ENCODE results near the gene UBB. TPM values are rescaled to one million over a fixed set of nuclear protein-coding genes. Genes with fewer than 3 reads are reported as not detected.

Gene UBB
- total RNA-seq, 1 experiment from 2014 or later: 1,654 TPM

GRCh38 chr17:16415031-16415924 lies 34.4 kb downstream of the UBB start, which contains the start of gene TRPV2:
TSS of gene TRPV2 (plus strand) at chr17:16415571. CDS start at chr17:16417669, 2,098 bp downstream.
- POLR2A ChIA-PET: interaction anchor here (0.6 to 1.0 kb wide), 3 partner anchors 21 to 34 kb away, joined by 3 to 8 read pairs (median 3); partner anchors contain the start of gene UBB
- TF ChIP-seq TCF7L2 (IDR thresholded peaks at IDR 0.05; ENCODE audit: low read depth, low read length) (no peak), REST (IDR thresholded peaks at IDR 0.05; ENCODE audit: insufficient read depth in 1 of 2, low read depth in 2 of 2, low read length in 1 of 2) (no peak), SIN3A (IDR thresholded peaks at IDR 0.05; ENCODE audit: borderline replicate concordance, insufficient read depth, low read depth, low read length) (peak; percentile 61; the same call in 1 of the 2 replicates), POLR2AphosphoS5 (IDR thresholded peaks at IDR 0.05; ENCODE audit: low read depth, low read length) (no peak)
- TF ChIP-seq, protein P1, sequence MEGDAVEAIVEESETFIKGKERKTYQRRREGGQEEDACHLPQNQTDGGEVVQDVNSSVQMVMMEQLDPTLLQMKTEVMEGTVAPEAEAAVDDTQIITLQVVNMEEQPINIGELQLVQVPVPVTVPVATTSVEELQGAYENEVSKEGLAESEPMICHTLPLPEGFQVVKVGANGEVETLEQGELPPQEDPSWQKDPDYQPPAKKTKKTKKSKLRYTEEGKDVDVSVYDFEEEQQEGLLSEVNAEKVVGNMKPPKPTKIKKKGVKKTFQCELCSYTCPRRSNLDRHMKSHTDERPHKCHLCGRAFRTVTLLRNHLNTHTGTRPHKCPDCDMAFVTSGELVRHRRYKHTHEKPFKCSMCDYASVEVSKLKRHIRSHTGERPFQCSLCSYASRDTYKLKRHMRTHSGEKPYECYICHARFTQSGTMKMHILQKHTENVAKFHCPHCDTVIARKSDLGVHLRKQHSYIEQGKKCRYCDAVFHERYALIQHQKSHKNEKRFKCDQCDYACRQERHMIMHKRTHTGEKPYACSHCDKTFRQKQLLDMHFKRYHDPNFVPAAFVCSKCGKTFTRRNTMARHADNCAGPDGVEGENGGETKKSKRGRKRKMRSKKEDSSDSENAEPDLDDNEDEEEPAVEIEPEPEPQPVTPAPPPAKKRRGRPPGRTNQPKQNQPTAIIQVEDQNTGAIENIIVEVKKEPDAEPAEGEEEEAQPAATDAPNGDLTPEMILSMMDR (IDR thresholded peaks at IDR 0.05): peak; percentile 90; the same call in 1 of the 2 replicates
- Histone ChIP-seq H3K27ac (ENCODE audit: low read length) (peak within 1 kb of the TSS; percentile 88), H3K4me1 (ENCODE audit: control insufficient read depth, insufficient read depth, low read length) (peaks cover 15% of the 10 kb centered on the region), H3K27me3 (ENCODE audit: control insufficient read depth, insufficient read depth, low read length) (no peaks in the 10 kb centered on the region), H3K9me3 (ENCODE audit: control insufficient read depth, insufficient read depth, low read depth, low read length) (no peaks in the 10 kb centered on the region), H3K4me3 (ENCODE audit: low read depth in 2 of 2, low read length in 2 of 2) (peak within 1 kb of the TSS; percentile 44 to 60), H3K36me3 (ENCODE audit: control insufficient read depth, insufficient read depth, low read length) (no peaks in the 10 kb centered on the region)
- intact Hi-C loops (cut with micrococcal nuclease; ENCODE audit: unreplicated experiment) (no loop called here), in situ Hi-C loops (cut with HindIII; ENCODE audit: low pct_unique_long_range_greater_than_20kb, low sequenced_read_pairs) (no loop called here)
- no TSS peak for BruUV-seq (replicated peaks)
- peak; percentile 80 for ATAC-seq
- CTCF ChIA-PET: interaction anchor here (0.5 to 0.8 kb wide), 4 partner anchors 23 to 109 kb away, joined by 3 to 11 read pairs (median 6); no protein-coding TSS in a partner anchor
- no peak for DNase-seq (ENCODE audit: low read depth, low spot score)

GRCh38 chr17:16417399-16417798 lies 36.5 kb downstream of the UBB start:
- DNase-seq (ENCODE audit: low read depth, low spot score) (no peak), ATAC-seq (no peak)
- no TSS peak for BruUV-seq (replicated peaks)
- ChIA-PET POLR2A (no interaction called here), CTCF (no interaction called here)
- H3K27me3 ChIP-seq (ENCODE audit: control insufficient read depth, insufficient read depth, low read length): no peaks in the 10 kb centered on the region
- no peak overlapping the region for H3K27ac ChIP-seq (ENCODE audit: low read length)
- peaks cover 15% of the 10 kb centered on the region for H3K4me1 ChIP-seq (ENCODE audit: control insufficient read depth, insufficient read depth, low read length)
- H3K36me3 ChIP-seq (ENCODE audit: control insufficient read depth, insufficient read depth, low read length): no peaks in the 10 kb centered on the region
- in situ Hi-C loops (cut with HindIII; ENCODE audit: low pct_unique_long_range_greater_than_20kb, low sequenced_read_pairs) (no loop called here), intact Hi-C loops (cut with micrococcal nuclease; ENCODE audit: unreplicated experiment) (no loop called here)
- H3K4me3 ChIP-seq (ENCODE audit: low read depth in 2 of 2, low read length in 2 of 2): no peak overlapping the region
- no peaks in the 10 kb centered on the region for H3K9me3 ChIP-seq (ENCODE audit: control insufficient read depth, insufficient read depth, low read depth, low read length)
- TF ChIP-seq TCF7L2 (IDR thresholded peaks at IDR 0.05; ENCODE audit: low read depth, low read length): no peak
- TF ChIP-seq REST (IDR thresholded peaks at IDR 0.05; ENCODE audit: insufficient read depth in 1 of 2, low read depth in 2 of 2, low read length in 1 of 2): no peak
- no peak for TF ChIP-seq SIN3A (IDR thresholded peaks at IDR 0.05; ENCODE audit: borderline replicate concordance, insufficient read depth, low read depth, low read length)
- no peak for TF ChIP-seq POLR2AphosphoS5 (IDR thresholded peaks at IDR 0.05; ENCODE audit: low read depth, low read length)
- TF ChIP-seq, protein P1 (IDR thresholded peaks at IDR 0.05): no peak

Measured in Panc1 (cell line).